ENCODE data around the gene RHCE. TPM values are rescaled to one million over a fixed set of nuclear protein-coding genes. Genes with fewer than 3 reads are reported as not detected.

RHCE gene
- total and polyA plus RNA-seq, 9 of the 15 experiments (the other 6 are each of a cell fraction or from before 2014, with no cell fraction given): 5.4 to 31.5 (median 12.6) TPM

DNA sequence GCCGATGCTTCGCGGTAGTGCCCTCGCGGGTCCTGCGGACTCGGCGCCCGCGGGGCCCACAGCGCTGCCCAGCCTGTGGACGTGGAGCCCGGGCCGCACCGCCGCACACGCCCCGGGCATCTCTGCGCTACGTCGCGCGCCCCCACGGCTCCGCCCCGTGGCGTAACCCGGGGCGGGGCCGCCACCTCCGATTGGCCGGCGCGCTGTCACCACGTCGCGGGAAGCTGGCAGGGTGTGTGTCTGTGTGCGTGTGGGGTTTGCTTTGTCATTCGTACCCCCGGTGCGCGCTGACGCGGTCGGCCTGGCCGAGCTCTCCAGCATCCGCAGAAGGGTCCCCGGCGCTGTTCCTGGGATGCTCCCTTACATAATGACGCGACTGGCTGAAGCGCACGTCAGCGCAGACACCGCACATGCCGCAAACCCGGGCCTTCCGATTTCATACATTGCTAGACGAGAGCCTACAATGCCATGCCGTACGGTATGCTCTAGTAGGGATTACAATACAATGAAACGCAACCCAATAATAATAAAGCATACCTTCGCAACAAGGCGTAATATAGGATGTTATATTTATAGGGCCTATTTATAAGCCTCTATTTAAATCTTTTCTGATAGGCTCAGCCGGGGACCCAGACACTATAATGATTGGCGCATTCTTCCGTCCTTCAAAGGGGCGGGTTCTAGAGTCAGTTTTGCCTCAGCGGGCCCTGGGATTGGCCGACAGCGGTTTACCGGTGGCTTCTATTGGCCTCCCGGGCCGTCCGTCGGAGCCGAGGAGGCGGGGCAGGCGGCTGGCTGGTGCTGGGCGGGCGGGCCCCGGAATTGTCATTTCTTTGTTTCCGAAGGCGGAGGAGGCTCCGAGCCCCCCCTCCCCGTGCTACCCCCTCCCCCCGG, 9.7 kb upstream of the RHCE start, which contains the start of gene MACO1 (continued):
- TF ChIP-seq, protein P1, sequence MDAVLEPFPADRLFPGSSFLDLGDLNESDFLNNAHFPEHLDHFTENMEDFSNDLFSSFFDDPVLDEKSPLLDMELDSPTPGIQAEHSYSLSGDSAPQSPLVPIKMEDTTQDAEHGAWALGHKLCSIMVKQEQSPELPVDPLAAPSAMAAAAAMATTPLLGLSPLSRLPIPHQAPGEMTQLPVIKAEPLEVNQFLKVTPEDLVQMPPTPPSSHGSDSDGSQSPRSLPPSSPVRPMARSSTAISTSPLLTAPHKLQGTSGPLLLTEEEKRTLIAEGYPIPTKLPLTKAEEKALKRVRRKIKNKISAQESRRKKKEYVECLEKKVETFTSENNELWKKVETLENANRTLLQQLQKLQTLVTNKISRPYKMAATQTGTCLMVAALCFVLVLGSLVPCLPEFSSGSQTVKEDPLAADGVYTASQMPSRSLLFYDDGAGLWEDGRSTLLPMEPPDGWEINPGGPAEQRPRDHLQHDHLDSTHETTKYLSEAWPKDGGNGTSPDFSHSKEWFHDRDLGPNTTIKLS (IDR thresholded peaks at IDR 0.05; ENCODE audit: borderline replicate concordance, low read depth): peak; percentile 94
- TF ChIP-seq SAP30 (IDR thresholded peaks at IDR 0.05; ENCODE audit: borderline replicate concordance, insufficient read depth, low read depth, low read length, poor library complexity, severe bottlenecking): peak; percentile 96
- TF ChIP-seq, protein P2, sequence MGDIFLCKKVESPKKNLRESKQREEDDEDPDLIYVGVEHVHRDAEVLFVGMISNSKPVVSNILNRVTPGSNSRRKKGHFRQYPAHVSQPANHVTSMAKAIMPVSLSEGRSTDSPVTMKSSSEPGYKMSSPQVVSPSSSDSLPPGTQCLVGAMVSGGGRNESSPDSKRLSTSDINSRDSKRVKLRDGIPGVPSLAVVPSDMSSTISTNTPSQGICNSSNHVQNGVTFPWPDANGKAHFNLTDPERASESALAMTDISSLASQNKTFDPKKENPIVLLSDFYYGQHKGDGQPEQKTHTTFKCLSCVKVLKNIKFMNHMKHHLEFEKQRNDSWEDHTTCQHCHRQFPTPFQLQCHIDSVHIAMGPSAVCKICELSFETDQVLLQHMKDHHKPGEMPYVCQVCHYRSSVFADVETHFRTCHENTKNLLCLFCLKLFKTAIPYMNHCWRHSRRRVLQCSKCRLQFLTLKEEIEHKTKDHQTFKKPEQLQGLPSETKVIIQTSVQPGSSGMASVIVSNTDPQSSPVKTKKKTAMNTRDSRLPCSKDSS (IDR thresholded peaks at IDR 0.05; ENCODE audit: low read depth, partially characterized antibody): no peak
- TF ChIP-seq ELF4 (CRISPR knock-in tag; IDR thresholded peaks at IDR 0.05): no peak; the same call in 1 of the 2 replicates

All from K562 (cell line).